Activated CD4-positive, alpha-beta T cell treated with anti-CD3 and anti-CD28 coated beads, Interleukin-2, amount 50 U/mL, for 1 hour (primary cell): ENCODE results near the gene GRAPL.
"Not testable (repeated sequence)": the region's sequence is repeated elsewhere in the genome, so short reads cannot be mapped to it uniquely, and the experiment has no call there.

Experiments used
- DNase-seq: peaks from one replicate; pipeline ENCODE4 v3.0.0-alpha.2; 2020

Gene GRAPL

DNA sequence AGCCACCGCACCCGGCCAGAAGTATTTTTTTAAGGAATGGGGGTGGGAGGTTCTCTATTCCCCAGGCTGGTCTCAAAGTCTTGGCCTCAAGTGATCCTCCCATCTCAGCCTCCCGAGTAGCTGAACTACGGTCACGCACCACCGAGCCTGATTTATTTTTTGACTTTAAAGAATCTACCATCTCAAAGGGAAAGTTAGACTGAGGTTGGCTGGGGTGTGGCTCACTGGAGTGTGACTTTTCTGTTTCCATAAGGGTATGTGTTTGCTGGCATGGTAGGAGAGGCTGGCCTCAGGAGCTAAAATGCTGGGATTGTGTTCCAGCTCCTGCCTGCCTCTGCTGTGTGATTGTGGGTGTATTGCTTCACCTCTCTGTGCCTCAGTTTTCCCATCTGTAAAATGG lies 10.6 kb downstream of the GRAPL start:
- not testable (repeated sequence) for DNase-seq

DNA sequence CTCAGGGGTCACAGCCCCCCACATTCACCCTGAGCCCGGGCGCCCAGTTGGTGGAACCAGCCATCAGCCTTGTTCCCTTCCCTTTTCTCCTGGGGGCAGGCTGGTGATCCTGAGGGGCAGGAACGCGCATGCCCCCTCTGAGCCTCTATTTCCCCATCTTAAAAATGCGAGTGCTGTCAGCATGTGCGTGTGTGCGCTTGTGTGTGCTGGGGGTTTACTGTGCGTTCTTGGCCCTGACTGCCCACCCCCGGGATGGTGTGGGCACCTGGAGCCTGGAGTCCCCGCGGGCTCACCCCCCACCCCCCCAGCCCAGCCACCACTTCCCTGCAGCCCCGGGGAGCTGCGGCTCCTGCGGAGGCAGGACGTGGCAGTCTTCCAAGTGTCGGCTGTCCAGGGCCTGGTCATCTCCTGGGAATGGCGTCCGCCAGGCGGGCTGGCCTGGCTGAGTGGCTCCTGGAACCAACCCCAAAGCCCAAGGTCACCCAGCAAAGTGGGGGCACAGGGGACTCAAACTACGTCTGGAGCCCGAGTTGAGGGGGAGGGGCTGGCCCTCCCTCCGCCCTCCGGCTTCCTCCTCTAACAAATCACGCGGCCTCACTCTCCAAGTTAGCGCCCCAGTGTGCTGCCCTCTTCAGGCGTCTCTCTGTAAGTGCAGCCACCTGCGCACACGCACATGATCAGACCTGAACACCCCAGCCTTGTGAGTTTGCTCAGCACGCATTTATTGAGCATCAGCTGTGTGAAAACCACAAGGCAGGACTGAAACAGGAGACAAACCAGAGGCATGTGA lies 14.2 kb downstream of the GRAPL start:
- DNase-seq = not testable (repeated sequence)

DNA sequence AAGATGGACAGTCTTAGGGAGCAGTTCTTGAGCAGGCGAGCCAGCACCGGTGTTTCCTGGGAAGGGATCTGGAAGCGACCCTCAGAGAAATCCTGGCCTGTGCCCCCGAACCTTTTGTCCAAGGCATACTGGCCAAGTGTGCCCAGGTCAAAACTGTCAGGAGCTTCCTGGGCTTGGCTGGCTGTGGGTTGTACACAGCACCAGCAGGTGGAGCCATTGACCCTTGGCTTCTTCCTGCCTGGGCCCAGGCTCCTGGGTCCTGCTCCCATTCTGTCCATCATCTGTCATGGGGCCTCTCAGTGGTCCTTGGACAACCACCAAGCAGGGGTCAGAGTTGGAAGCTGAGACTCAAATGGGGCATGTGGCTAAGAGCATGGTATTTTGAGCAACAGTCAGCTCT lies 15.0 kb downstream of the GRAPL start:
- peak; percentile 5 for DNase-seq

DNA sequence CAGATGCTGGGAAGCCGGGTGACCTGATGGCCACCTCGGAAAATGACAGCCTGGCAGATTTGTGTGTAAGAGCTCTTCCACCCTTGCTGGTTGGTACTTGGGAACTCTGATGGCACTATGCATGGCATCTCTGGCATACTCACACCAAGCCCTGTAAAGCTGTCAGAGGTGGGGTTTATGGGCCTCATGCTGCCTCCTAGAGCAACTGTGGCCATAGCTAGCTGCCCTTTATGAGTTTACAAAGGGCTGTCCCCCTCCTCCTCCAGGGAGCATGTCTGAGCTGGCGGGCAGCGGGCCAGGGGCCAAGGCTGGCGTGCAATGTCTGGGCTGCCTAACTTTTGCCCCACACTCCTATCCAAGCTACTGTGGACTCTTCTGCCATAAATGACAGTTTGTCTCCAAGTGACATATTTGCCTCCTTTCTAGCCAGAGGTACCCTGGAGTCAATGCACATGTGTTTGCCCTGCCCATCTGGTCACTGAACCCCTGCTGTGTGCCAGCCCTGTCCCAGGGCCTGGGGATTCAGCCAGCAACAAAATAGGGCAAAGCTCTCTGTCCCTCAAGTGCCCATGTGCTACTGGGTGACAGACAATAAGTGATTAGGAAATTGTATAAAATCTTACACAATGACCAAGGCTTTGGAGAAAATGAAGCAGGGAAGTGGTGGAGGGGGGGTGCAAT lies 15.8 kb downstream of the GRAPL start:
- DNase-seq = not testable (repeated sequence)

DNA sequence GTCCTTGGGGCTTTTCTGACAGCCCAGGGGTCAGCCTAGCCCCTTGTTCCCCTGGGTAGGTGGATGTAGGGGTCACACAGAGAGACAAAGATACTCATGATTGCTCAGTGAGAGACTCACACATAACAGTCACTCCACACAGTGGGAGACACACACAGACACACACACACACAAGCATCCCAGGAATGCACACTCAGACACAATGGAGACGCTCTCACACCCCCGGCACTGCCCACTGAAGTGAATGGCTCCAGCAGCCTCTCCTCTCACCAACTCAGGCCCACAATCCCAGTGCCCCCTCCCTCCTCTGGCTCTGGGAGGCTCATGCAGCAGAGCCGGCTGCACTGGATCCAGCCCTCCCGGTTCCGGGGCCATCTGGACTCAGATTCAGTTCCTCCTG lies 17.0 kb downstream of the GRAPL start:
- not testable (repeated sequence) for DNase-seq

DNA sequence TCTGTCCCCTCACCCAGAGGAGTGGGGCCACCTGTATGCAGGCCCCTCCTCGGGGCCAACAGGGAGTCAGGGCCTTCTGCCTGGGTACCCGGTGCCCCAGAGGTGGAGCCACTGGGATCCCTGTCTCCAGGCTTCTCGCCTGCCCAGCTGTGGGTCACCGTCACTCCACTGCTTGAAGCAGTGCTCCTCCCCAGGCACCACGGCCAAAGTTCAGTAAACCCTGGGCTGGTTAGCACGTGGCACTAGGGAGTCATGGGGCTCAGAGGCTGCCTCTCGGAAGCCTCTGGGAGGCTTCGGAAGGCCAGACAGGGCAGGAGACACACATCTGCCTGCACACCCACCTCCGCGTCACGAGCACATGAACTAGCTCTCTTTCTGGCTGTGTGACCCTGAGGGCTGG lies 18.1 kb downstream of the GRAPL start:
- DNase-seq = not testable (repeated sequence)

DNA sequence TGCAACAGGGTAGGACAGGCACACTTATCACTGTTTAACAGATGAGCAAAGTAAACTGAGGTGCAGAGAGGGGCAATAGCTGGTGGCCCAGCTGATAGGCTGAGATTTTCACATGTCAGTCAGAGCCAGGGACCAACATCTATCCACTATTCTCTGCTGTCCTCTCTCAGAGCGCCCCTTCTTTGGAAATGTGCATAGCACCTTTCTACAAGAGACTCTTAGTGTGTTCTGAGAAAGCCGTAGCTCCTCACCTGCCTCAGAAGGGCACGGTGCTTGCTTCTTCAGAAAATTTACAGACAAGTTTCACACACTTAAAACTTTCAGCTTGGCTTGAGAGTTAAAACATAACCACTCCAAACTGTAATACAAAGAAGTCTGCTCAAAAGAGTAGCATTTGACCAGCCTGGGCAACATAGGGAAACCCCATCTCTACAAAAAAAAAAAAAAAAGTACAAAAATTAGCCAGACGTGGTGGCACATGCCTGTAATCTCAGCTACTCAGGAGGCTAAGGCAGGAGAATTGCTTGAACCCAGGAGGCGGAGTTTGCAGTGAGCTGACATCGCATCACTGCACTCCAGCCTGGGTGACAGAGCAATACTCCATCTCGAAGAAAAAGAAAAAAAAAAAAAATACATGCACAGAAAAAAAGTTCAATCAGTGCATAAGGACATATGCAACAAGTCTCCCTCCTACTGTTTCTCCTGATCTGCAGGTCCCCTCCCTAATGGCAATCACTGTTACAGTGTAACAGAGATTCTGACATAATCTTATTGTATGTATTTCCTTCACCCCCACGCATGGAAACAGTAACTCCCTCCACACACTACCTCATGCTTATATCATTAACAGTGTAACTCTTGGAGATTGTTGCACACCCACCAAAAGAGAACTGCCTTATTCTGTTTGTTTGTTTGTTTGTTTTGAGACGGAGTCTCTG lies 23.6 kb downstream of the GRAPL start:
- DNase-seq = not testable (repeated sequence)

DNA sequence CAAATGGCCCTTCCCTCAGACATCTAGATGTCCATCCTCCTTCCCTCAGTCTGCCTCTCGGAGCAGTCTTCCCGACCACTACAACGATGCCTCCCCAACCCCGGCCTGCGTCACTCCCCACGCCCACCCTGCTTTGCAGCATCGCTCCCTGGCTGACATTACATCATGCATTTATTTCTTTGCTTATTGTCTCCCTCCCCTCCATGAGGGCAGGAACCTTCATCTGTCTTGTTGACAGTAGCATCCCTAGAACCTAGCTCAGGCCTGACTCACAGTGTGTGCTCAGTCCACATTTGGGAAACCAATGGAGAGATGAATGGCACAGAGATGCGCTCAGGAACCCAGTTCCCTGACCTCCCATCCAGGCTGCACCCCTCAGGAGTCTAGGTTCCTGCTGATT lies 30.2 kb downstream of the GRAPL start:
- DNase-seq = not testable (repeated sequence)

DNA sequence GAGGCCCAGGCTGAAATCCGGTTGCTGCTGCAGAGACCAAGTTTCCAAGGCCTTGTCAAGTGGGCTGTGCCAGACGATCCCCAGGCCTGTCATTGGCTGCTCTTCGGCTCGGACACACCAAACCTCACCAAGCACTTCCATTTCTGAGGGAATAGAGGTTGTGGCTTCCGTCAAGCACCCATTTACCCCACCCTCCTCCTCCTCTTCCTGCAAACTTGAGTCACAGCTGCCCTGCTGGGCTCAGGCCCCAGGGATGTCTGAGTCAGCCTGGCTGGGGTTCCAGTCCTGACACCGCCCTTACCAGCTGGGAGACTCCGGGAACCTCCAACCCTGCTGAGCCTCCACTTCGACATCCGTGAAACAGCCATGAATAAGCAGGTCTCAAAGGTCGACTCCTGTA lies 31.1 kb downstream of the GRAPL start:
- DNase-seq = not testable (repeated sequence)

DNA sequence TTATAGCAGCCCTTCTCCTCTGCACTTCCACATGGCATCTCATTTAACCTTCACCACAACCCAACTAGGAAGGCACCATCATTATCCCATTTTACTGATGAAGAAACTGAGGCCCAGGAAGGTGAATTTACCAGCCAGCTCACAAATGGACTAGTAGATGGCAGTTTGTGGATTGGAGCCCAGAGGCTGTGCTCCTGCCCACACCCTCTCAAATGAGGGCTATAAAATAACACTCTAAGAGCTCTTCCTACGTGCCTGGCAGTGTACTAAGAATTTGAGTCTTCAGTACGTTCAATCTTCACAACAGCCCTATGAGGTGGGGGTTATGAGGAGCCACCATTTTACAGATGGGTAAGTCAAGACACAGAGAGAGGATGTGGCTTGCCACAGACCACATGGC lies 31.5 kb downstream of the GRAPL start:
- not testable (repeated sequence) for DNase-seq

DNA sequence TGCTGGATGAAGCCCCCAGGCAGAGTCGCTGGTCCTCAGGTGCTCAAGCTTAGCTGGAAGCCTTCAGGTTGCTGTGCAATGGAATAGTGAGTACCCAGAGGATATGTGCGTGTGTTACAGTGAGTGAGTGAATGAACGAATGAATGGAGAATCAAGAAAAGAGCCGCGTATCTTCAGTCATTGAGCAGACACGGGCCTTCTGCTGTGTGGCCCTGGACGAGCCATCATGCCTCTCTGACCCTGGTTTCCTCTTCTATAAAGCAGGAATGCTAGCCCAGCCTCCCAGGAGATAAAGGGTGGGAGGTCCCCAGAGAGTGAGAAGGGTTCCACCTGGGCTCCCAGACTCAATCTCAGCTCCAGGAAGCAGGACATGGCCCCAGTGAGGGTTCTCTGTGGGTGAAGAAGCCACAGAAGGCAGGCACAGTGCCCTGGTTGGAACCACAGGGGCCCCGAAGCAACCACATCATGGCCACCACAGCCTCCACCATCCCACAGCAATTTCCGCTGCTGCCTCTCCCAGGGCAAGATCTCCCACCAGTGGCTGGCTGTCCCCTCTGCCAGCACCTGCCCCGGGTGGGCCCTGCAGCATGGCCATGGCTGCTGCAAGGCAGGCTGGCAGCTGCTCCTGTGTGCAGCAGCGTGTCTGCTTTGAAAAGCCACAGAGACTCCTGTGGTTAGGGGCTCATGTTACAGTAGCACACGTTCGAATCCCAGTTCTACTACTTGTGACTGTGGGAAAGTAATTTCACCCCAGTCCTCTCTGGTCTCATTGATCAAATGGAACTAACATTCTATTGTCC lies 34.1 kb downstream of the GRAPL start:
- DNase-seq = not testable (repeated sequence)

DNA sequence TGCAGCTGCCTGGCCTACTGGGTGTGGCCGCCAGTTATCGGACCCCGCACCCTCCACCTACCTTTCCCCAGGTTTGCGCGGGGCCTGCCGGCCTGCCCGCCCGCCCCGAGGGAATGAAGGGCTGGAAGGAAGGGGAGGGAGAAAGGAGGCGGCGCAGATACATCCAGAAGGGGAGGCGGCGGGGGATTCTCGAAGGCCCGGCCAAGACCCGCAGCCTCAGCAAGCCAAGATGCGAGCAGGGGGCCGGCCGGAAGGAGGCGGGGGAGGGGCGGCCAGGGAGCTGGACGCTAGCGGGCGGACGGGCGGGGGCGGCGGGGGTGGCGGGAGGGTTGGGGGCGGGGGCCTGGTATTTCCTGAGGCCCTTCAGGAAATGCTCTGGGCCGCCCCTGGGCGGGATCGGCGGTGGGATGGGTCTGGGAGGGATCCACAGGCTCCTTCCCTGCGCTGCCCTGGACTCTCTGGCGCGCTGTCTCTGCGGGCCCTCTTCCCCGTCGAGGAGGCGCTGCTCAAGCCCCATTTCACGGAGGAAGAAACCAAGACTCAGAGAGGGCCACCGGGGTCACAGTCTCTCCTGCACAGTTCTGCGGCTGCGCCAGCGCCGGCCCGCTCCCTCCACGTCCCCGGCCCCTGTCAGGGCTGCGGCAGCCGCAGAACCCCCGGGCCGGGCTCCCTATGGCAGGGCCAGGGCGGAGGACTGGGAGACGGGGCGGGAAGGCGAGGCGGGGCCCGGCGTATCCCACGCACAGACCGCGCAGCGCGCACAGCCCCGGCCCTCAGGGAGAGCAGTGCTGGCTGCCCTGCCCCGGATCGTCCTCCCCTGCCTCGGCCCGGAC lies 35.2 kb downstream of the GRAPL start:
- DNase-seq = not testable (repeated sequence)

DNA sequence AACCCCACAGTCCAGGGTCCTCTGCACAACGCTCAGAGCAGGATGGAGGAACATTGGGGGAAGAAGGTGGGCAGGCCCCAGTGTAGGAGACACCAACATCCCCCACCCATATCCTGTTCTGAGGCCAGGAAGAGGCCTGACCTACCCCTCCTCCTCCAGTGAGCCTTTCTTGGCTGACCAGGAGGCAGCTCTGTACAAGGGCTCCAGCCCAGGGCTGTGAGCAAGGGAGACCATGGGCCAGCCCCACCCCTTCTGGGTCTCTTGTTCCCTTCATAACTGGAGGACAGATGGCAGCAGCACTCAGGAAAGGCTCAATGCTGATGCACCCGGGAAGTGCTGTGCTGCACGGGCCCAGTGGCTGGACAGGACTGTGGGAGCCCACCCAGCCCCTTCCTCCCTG lies 47.0 kb downstream of the GRAPL start:
- DNase-seq = not testable (repeated sequence)

DNA sequence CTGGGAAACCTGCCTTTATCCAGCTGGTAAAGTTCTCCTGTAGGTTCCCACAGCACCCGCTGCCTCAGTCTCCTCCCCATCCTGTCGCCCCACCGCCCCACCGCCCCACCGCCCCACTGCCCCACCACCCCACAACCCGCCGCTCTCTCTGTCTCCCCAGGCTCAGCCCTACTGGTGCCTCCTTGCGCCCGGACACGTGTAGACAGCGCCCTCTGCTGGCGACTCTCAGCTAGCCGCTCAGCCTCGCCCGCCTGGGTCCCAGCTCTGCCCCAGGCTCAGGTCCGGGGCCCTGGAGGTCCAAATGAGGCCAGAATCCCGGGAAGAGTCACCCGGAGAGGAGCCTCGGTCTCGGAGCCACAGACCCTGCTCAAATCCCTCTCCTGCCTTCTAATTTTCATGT lies 48.0 kb downstream of the GRAPL start:
- not testable (repeated sequence) for DNase-seq

DNA sequence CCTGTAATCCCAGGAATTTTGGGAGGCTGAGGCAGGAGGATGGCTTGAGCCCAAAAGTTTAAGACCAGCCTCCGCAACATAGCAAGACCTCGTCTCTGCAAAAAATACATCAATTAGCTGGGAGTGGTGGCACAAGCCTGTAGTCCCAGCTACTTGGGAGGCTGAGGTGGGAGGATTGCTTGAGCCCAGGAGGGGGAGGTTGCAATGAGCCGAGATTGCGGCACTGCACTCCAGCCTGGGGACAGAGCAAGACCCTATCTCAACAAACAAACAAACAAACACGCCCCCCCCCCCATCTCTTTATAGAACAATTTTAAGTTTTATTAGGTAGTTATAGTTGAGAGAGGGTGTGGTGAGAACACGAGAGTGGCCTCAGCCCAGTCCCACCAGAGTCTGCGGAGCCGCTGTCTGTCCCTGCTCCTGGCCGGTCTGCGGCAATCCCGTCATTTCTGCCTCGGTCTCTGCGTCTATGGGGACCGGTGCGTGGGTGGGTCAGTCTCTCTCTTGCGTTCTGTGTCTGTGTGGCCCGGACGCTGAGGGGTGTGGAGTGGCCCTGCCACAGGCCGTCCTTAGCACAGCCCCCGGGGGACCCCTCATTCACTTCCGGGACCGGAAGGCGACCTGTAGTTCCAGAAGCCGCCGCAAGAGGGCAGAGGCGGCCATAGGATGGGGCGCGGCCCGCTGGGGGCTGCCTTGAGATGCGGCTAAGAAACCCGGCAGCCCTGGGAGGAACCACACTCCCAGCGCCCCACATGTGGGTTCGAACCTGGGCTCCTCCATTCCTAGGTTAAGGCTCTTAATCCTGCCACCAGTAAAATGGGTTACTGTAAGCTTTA lies 53.9 kb downstream of the GRAPL start:
- DNase-seq = not testable (repeated sequence)

DNA sequence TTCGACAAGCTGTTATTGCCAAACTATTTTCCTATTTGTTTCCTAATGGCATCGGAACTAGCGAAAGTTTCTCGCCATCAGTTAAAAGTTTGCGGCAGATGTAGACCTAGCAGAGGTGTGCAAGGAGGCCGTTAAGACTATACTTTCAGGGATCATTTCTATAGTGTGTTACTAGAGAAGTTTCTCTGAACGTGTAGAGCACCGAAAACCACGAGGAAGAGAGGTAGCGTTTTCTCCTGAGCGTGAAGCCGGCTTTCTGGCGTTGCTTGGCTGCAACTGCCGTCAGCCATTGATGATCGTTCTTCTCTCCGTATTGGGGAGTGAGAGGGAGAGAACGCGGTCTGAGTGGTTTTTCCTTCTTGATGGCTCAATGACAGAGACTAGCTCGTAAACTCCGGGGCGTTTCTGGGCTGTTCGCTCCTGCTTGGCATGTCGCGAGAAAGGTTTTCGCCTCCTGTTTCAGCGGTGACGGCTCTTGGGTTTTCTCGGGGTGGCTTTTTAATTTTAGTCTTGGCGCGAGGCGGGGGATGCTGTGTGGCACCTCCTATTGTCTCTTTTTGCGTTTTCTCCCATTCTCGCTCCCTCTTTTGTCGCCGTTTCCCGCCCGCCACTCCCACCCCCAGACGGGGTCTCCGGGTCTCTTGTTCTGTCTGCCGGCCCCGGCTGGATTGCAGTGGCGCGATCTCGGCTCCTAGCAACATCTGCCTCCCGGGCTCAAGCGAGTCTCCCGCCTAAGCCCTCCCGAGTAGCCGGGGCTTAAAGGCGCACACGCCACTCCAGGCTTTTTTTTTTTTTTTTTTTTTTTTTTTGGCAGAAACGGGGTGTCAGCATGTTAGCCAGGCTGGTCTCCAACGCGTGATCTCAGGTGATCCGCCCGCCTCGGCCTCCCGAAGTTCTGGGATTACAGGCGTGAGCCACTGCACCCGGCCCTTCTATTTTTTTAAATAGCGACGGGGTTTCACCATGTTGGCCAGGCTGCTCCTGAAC lies 60.8 kb downstream of the GRAPL start:
- not testable (repeated sequence) for DNase-seq

DNA sequence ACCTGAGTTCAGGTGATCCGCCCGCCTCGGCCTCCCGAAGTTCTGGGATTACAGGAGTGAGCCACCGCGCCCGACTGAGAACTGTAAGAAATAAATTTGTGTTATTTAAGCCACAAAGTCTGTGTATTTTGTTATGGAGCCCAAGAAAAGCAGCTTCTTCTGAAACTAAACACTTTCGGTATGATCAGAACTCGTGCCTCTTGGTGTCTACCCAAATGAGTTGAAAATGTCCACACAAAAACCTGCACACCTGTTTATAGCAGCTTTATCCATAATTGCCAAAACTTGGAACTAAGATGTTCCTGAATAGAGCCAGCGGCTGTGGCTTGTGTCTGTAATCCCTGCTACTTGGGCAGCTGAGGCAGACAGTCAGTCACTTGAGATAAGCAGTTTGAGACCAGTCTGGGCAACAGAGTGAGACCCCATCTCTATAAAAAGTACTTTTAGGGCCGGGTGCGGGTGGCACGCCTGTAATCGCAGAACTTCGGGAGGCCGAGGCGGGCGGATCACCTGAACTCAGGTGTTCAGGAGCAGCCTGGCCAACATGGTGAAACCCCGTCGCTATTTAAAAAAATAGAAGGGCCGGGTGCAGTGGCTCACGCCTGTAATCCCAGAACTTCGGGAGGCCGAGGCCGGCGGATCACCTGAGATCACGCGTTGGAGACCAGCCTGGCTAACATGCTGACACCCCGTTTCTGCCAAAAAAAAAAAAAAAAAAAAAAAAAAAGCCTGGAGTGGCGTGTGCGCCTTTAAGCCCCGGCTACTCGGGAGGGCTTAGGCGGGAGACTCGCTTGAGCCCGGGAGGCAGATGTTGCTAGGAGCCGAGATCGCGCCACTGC lies 61.7 kb downstream of the GRAPL start:
- not testable (repeated sequence) for DNase-seq

DNA sequence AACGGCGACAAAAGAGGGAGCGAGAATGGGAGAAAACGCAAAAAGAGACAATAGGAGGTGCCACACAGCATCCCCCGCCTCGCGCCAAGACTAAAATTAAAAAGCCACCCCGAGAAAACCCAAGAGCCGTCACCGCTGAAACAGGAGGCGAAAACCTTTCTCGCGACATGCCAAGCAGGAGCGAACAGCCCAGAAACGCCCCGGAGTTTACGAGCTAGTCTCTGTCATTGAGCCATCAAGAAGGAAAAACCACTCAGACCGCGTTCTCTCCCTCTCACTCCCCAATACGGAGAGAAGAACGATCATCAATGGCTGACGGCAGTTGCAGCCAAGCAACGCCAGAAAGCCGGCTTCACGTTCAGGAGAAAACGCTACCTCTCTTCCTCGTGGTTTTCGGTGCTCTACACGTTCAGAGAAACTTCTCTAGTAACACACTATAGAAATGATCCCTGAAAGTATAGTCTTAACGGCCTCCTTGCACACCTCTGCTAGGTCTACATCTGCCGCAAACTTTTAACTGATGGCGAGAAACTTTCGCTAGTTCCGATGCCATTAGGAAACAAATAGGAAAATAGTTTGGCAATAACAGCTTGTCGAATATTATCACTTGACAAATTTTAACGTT lies 62.5 kb downstream of the GRAPL start:
- not testable (repeated sequence) for DNase-seq
